Activated CD4-positive, alpha-beta T cell treated with anti-CD3 and anti-CD28 coated beads, Interleukin-2, amount 50 U/mL, for 16 hours (primary cell): Measurements from ENCODE around the gene BID.

Source experiments
- DNase-seq: peaks from one replicate; pipeline ENCODE4 v3.0.0-alpha.2; 2020

BID gene

DNA sequence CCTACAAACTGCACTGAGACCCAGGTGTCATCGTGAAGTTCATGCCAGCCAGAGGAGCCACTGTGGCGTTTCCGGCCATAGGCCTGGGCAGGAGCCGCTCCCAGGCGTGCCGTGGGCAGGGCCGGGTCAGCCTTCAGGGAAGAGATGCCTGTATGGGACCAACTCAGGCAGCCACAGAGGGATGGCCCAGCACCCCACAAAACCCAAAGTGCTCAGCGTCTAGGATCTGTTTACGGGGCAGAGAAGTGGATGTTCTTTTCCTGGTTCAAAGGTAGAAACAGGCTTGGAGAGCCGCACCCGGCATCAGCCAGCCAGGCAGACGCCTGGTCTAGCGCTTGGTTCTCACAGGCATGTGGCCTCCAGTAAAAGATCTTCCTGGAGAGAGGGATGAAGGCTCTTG, 8.4 kb upstream of the BID start:
- no peak for DNase-seq

DNA sequence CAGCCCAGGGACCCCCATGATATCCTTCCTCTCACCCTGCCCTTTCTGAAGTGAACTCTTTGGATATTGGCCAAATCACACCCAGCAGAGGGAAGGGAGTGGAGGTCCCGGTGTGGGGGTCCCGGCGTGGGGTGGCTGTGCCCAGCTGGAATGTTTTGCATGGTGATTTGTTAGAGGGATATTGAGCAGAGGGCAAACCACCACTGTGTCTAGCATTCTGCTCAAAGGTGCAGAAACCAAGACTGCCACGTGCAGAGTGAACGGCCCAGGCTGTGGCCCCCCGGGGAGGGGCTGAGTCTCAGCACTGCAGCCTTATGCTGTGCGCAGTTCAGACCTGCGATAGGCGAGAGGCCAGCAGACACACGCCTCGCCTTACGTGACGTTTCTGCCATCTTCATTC, 7.9 kb upstream of the BID start:
- no peak for DNase-seq

DNA sequence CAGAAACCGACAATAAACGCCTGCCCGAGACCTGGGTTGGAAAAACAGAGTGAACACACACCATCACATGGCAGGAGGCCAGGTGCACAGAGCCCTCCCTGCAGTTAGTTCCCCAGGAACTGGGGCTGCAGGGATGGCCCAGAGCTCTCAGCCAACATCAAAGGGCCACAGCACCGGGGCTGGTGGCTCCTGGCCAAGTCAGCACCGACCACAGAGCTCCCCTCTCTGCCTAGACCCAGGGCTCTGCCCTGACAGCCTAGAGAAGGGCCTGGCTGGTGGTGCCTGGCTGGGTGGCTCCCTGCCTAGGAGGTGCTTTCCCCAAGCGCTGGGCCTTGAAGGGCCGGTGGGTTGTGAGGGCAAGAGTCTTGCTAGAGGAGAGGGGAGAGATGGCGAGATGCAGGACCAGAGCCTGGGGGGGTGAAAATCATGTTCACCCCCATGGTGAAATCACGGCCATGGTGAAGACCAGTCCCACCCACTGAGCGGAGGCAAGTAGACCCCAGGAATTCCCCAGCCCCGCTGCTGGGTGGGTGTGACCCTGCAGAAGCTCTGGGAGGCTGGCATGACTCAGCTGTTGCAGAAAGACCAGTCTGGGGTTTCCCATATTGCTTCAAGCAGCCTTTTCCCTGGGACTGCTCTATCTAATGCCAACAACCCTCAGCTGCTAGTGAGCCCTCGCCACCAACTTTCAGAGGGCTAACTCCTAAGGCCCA, 7.2 kb upstream of the BID start:
- DNase-seq = peak; percentile 64

DNA sequence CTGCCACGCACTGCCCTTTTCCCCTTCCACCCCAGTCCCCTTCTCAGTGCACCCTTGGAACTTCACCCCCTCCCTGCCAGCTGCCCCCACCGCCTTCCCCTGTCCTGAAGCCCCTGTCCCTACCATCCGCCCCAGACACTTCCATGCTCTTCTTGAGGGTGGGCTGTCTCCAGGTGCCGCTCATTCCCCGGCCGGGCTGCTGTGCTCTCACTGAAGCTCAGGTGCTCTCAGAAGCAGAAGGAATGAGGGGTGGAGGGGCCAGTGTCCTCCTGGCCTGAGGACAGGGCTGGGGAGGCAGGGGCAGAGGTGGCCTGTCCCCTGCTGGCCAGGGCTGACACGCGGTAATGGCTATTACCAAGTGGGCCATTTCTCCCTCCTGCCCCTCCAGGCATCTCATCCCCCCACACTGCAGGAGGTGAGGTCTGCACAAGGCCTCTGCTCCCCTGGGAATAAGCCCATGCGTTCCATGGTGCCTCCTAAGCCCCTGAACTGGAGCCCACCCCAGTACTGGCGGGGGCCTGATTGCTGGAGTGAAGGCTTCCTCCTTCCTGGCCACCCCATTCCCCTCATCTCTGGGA, 6.6 kb upstream of the BID start:
- no peak for DNase-seq

DNA sequence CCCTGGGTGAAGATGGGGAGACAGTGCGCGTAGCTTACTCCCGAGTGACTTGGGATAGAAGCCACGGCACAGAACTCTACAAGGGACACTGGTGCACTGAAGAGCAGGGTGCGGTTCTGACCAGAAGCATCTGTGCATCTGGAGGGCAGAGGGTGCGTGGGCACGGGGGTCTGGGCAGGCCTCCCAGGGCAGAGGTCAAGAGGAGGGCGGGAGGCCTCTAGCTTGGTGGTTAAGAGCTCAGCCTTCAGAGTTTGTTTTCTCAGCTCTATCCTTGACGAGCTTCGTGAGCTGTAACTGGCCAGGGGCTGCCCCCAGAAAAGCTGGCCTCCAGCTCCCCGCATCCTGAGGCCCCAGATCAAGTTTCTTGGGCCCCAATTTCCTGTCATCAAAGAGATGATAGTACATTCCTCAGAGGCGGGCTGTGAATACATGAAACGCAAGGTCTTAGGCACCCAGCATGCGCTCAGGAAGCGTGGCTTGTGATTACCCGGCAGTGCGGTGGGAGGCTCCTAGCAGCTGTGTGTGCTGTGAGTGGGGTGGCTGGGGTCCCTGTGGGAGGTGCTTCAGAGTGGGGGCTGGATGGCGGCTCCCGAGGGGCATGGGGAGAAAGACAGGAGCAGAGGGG, 6.0 kb upstream of the BID start:
- no peak for DNase-seq

DNA sequence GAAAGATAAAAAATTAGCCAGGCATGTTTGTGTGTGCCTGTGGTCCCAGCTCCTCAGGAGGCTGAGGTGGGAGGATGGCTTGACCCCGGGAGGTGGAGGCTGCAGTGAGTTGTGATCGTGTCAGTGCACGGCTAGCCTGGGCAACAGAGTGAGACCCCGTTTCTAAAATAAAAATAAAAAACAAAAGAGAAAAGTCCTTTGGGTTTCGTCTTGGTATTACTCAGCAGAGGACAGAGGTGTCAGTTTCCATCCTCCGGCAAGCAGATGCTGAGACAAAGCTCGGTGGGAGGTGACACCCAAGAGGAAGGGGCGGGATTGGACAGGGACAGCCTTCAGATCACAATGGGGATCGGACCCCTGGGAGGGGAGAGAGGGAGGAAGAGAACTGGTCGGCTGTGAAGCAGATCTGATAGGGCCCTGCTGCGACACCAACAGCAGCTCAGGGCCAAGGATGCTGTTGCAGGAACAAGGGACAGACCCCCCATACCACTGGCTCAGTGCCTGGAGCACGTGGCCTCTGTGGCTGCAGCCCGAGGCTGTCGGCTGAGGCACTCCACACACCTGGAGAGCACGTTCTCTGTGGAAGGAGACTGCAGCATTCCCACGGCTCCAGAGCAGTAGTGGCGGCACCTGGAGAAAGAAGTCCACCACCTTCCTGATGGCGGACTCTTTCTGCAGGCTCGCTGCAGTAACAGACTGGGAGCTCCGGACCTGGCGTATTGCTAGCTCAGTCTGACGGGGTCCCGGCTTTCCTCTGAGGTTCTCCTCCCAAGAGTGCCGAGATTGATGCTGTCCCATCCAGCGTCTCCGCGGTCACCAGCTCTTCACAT, 5.2 kb upstream of the BID start:
- DNase-seq = peak; percentile 70

DNA sequence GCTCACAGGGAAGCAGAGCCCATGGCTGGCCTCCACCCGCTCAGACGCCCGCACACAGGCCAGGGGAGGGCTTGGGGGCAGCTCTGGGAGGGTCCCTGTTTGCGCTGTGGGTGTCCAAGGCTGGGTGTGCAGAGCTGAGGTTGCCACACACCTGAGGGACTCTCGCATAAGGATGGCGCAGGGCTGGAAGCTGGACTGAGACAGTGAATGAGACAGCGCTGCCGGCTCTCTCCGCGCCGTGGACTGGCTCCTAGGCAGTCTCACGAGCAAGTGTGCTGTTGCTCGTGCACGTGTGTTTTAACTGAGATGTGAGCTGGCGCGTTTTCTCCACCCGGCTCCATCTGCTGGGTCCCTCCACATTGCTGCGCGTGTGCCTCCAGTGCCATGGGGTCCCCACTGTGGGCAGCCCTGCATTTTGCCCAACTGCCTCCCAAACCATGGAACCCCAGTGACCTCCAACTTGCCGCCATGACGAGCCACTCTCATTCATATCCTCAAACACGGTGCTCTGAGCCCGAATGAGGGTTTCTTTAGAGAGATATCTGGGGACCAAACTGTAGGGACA, 4.2 kb upstream of the BID start:
- DNase-seq = no peak

DNA sequence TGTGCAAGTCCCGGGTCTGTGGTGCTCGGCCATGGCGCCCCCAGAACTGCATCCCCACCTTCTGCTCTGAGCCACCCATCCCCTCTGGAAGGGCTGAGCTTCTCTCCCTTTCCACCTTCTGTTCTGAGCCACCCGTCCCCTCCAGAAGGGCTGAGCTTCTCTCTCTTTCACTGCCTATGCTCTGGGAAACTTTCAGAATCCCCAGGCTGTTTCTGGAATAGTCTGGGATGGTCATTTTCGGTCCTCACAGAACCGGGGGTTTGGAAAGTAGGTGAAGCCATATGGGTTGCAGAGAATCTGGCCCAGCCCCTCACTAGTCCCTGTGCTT, 3.4 kb upstream of the BID start:
- no peak for DNase-seq

DNA sequence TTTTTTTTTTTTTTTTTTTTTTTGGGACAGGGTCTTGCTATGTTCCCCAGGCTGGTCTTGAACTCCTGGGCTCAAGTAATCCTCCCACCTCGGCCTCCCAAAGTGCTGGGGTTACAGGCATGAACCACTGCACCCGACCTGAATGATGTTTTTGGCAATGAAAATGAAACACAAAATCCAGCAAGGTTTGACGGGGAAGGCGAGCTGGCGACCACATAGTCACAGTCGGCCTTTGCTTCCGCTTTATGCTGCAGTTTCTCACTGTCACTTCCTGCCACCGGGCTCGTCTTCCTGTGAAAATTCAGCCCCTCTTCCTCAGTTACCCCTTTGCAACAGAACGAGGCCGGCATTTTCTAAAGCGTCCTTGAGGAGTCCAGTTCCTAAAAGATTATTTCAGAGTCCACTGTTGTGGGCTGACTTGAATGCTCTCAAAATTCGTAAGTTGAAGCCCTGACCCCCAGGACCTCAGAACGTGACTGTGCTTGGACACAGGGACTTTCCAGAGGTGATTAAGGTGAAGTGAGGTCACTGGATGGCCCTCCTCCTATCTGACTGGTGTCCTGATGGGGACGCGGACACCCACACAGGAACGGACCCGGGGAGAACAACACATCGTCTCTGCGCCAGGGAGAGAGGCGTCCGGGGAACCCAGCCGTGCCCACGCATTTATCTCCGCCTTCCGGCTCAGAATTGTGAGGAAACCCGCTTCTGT, 2.9 kb upstream of the BID start:
- DNase-seq = peak; percentile 86

DNA sequence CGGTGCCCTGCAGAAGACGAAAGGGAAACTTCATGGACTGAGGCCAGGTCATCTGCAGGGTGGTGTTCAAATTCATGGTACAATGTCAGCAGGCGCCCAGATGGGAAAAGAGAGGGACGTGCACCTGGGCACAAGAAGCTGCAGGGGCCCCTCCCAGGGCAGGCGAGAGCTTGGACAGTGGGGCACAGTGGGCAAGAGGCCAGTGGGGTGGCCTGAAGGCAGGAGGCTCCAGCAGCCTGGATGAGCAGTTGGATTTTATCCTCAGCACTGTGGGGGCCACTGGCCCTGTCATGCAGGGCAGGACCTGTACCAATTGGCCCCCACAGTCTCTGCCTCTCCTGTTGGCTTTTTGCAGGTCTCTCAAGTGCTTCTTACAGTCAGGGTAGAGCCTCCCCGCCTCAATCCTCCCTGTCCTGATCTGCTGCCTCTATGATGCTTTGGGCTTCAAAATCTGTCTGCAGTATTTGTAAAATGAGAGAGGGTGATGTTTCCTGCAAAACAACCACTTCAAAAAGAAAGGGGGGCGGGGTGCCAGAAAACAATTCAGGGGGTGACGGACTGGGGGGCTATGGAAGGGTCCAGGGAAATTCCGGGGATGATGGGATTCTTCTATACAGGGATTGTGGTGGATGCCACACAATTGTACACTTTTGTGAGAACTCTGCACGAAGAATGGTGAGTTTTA, 1.7 kb upstream of the BID start:
- no peak for DNase-seq

DNA sequence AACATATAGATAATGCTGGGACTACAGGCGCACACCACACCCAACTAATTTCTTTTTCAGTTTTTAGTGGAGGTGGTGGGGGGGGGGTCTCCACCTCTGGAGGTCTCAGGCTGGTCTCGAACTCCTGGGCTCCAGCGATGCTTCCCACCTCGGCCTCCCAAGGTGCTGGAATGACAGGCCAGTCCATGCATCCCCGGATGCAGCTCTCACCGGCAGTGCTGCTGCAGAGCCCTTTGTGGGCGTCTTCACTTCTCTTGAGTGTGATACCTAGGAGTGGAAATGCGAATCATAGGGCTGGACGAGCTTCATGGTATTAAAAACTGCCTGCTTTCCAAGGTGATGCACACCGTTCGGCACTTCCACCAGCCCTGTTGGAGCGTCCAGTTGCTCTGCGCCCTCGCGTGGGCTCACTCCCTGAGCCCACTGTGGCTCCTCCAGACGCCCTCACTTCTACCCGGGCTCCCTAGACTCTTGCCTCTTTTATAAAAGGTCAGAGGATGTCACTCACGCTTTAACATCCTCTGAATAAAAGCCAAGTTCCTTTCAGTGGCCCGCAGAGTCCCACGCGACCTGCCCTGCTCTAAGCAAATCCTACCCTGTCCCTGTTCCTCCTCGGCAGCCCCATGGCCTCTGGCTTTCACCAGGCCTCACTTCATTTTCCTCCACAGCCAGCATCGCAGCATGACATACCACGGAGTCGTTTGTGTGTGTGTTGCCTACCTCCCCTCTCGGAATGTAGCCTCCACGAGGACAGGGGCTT, 837 bp upstream of the BID start:
- DNase-seq = no peak

DNA sequence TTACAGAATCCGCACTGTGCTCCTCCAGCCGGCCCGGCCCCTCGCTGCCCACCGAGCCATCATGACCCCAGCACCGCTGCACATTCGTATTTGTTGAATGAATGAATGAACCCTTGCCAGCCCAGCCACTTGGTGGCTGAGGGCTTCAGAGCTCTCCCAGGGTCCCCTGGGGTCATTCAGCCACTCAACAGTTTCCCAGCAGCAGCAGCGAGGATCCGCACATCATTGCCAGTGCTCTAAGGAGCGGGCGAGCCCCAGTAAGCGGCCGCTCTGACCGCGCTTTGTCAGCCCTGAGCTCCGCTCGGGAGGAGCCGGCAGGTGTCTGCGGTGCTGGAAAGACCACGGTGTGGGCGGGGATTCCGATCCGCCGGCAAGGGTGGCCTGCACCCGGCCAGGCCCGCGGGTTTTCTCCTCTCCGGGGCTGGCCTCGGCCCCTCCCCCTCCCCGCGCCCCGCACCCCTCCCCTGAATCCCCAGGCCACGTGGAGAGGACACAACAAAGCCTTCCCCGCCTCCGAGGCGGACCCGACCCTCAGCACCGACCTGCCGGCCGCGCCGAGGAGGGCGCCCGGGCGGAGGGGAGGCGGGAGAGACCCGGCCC, 563 bp downstream of the BID start:
- peak; percentile 58 for DNase-seq

DNA sequence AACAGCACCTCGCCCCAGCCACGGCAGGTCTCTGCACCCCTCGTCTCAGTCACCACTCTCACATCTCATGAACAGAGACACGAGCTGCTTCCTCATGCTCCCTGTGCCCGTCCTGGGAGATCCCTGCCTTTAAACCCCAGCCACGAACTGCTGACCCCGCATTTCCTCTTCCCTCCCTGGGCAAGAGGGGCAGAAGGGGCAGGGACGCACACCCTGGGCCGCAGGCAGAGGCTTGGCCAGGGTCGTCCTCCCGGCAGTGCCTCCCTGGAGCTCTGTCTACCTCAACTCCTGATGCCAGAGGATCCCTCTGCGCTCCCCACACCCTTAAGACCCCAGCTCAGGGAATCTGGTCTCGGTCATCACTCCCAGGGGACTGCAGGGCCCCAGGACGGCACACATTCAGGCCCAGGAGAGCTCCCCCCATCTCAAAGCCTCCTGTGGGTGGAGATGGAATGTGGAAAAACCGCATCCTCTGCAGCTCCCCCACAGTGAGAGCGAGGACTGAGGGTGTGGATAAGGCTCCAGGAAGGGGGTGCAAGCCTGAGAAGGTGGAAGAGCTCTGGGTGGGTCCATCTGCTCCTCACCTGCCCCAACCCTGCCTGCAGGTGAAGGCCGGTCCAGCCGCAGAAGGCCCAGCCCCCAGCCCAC, 1.2 kb downstream of the BID start:
- no peak for DNase-seq

DNA sequence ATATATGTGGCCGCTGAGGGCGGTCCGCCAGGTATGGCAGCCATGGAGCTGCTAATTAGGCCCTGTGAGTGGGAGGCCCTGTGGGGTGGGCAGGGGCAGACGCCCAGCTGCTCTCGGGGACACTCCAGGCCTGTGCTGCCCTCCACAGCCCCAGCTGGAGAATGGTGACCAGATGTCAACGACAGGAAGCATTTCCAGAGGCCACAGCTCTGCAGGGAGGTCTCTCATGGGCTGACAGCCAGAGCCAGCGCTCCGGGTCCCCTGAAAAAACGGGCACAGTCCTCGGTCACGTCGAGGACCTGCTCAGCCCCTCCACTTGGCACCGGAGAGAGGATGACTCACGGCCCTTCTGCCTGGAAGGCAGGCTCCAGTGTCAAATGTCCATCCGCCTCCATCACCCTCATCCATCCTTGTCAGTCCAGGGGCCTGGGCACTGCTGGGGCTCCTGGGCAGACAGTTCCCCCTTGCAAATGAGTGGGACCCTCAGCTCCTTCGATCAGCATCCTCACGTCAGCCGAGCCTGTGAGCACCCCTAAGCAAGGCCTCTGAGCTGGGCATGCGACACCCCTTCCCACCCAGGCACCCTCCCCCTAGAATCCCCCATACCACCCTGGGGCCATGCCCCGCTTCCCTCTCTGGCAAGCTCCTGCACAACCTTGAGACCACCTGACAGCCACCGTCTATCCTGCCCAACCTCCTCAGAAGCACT, 1.9 kb downstream of the BID start:
- no peak for DNase-seq

DNA sequence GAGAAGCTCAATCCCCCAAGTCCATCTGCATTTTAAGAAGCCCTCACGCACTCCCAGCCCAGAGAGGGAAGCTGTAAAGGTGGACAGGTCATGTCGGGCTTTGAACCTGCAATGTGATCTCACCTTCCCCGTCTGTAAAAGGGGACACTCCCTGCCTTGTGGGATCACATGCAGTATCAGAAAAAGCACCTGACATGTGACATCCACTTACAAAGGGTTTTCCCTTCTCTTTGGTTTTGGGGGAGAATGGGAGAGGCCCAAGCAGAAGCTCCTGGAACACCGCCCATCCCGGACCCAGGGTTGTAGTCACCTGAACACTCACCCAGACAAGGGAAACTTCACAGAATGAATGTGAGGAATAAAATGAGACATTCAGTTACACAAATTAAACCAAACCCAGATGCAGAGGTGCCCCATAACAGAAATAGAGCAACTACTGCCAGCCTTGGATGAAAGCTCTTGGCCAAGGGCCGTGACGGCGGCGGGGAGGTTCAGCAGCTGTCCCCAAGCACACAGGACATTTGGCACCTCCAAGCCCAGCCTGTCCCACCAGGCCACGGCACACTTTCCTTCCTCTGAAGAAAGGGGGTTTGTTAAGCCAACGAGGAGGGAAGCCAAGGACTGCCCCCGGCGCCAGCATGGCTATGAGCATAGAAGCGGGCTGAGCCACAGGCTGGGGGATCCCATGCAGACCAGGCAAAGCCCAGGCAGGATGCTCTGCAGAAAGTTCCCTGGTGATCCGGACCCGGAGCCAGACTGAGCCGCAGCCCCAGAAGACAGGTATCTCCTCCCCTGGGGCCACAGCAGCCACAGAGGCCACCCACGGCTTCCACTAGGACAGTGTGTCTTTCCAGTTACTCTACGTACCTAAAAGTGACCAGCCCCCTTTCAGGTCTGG, 3.8 kb downstream of the BID start:
- DNase-seq = no peak

DNA sequence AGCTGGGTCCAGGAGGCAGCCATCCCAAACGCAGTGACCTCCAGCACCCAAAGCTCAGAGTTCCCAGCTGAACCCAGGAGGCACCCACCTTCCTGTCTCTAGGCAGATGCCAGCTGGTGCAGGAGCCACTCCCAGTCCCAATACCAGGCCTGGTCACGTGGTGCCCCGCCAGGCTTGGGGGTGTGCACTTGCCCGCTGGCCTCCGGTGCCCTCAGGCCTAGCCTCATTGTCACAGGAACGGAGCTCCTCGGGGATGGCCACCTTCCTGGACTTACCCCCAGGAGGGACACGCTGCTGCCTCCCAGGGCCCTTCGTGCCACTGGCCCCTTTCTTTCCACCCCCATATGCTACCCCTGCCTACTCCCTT, 4.6 kb downstream of the BID start:
- DNase-seq = no peak

DNA sequence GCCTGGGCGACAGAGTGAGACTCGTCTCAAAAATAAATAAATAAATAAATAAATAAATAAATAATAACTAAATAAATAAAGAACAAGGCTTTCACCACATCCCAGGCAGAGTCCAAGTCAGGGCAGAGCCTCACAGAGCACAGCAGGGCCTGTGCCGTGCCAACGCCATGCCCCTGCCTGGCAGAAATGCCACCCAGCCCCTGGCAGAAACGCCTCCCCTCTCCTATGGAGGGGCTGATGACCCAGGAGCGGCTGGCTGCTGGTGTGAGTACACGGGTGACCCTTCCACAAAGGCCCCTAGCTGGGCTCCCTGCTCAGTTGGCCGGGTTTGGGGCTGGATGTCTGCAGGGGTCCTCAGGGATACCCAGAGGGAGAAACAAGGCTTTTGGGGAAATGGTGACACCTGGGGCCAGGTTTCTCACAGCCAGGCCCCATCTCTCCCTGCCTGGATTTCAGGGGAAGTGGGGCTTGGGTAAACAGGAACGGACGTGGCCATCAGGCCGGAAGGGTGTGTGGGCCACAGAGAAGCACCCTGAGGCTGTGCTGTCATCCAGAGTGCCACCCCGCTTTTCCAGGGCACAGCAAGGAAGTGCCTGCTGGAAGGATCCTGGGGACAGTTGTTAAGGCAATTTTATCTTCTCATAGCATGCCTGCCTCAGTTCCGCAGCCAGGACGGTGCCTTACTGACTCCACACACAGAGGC, 5.1 kb downstream of the BID start:
- DNase-seq = no peak
